Activated gamma-delta T cell treated with Interleukin-2 at 50 U/mL for 16 hours (primary cell): ENCODE data around the gene DMRTA2.
"Not testable (repeated sequence)": the region's sequence is repeated elsewhere in the genome, so short reads cannot be mapped to it uniquely, and the experiment has no call there.

ENCODE experiments used
- DNase-seq: peaks from one replicate; pipeline ENCODE4 v3.0.0-alpha.2; 2020

The DMRTA2 gene

DNA sequence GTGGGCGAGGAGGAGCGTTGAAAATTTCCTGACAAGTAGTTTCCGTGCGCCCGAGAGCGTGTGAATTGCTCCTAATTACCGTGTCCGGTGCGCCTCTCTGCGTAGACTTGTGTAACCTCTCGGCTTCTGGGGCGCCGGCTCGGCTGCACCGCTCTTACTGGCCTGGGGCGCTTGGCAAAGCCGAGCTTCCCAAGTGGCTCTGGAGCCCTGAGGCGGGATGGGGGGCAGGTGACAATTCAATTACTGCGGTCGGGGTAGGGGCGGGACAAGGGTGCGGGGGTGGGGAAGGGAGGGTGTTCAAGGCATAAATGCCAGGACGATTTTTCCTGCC is 392 bp upstream of the DMRTA2 start:
- no peak for DNase-seq

GRCh38 chr1:50422675-50422945 is 633 bp downstream of the DMRTA2 start:
- DNase-seq: no peak

DNA sequence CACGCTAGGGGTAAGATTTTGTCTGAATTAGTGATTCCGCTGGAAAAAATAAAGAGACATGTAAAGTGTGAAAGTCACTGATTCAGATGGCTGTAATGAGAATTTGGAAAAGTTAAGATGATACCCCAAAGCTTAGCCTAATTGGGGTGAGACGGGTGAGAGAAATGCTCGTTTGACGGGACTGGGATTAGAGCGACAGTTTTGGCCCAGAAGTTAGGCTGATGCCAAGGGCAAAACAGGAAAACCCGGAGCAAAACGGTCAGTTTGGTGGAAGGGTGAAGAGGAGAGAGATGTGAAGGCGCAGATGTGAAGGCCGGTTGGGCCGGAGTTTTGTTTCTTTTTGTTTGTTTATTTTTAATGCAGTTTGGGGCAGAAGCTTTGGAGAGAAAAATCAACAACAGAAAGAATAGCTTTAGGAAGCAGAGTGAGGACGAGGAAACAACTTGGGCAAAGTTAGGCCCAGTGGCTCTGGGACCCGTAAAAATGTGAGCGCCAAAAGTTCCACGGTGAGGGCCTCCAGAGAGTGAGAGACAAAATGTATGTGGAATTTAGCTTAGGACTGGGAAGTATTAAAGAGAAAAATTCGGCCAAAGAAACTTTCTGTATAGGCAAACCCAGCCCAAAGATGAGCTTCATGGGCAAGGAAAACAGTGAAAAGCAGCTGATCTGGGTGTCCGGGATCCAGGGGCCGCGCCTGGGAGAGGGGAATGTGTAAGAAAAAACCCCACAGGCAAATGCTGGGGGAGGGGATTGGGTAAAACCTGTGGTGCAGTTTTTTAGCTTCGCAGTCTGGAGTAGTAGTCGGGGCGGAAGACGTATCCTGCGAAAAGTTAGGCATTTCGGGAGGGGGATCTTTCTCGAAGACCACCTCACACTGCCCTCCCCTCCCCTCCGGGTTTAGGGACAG is 1.2 kb downstream of the DMRTA2 start:
- DNase-seq: no peak

DNA sequence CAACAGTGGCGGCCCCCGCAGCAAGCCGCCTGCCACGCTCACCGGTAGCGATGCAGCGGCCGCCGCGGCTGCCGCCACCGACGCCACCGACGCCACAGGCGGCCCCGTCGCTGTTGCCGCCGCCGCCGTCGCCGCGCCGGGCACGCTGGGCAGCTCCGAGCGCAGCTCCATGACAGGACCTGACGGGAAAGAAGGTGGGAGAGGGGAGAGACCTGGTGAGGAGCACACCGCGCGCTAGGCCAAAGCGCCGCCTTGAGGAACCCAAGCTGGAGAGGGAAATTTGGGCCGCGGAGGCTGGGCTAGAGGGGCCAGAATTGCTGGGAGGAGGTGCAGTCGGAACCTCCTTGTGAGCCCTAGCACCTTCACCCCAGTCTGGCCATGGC is 1.9 kb downstream of the DMRTA2 start:
- DNase-seq: no peak

DNA sequence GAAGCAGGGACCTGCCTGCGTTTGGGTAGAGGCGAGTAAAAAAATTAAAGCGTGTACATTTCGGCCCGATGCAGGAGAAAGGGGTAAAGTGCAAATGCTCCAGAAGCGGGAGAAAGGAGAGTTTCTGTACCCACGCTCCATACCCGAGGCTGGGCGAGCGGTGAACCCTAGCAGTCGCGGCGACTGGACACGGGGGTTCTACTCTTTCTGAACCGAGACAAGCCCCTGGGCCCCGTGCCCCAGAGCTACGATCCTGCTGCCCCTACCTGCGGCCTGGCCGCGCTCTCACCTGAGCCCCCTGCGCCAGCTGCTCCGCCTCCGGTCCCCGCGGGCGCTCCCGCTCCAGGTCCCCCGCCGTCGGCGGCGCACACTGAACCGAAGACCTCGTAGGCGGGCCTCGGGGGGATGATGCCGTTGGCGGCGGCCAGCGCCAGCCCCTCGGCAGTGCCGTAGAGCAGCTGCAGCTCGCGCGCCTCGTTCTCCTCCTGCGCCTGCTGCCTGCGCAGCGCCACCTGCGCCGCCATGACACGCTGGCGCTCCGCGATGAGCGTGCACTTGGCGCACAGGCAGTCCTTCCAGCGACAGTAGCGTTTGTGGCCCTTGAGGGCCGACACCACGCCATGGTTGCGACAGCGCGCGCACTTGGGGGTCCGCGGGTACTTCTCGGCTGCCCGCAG is 2.4 kb downstream of the DMRTA2 start:
- no peak for DNase-seq

DNA sequence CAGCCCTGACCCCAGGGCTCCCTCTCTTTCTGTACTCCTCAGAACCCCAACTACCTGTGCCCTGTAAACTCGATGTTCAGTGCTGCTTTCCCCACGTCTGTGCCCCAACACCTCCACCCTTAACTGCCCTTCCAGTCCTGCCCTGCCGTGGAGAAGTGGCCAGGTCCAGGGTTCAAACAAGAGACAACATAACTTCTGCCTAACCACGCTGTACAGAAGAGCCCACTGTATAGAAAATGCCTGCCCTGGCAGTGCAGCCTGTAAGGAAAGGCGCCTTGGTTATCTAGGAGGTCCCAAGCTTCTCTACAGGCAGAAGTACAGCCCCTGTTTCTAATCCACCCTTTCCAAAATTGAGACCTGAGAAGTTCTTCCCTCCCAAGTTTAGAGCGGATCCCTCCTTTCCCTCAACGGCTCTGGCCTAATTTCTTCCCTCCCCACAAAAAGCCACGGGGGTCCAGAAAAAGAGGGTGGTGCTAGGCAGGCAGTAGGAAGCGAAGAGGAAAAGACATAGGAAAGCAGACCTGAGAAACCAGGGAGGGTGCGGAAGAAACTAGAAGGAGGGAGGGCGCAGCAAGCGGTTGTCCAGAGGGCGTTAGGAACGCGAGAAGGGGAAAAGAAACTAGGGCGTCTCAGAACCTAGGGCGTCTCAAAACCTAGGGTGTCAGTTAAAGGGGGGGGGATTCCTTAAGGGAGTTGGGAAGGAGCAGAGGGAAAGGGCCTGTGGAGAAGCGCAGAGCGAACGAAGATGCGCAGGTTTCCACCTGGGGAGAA is 3.2 kb downstream of the DMRTA2 start:
- DNase-seq: no peak

GRCh38 chr1:50419192-50419906 is 3.9 kb downstream of the DMRTA2 start:
- DNase-seq: no peak

- no peak for DNase-seq
These were observed 4.6 kb downstream of the DMRTA2 start for GRCh38 chr1:50418600-50419109.

DNA sequence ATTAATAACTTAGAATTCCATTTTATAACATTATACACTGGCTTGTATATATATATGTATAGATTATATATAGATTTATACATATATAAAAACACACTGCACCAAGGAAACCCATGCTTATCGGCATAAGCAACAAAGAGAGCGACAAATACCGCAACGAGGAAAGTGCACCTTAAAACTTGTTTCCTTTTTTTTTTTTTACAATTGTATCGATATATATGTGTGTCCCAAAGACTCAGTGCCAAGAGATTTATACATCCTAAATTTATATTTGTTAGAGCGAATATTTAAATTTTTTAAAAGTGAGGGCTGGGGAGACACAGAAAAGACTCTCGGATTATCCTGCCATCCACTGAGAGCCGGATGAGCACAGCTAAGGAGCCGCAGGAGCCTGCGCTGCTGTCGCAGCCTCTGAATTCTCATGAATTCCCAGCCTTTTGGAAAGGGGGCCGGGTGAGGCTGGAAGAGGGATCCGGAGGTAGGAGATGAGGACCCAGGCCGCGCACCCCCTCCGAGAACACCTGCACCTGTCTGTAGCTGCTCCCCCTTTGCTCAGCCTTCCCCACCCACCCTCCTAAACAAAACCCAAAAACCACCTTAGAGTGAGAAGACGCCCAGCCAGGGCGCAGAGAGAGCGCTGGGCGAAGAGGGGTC is 5.2 kb downstream of the DMRTA2 start:
- no peak for DNase-seq

DNA sequence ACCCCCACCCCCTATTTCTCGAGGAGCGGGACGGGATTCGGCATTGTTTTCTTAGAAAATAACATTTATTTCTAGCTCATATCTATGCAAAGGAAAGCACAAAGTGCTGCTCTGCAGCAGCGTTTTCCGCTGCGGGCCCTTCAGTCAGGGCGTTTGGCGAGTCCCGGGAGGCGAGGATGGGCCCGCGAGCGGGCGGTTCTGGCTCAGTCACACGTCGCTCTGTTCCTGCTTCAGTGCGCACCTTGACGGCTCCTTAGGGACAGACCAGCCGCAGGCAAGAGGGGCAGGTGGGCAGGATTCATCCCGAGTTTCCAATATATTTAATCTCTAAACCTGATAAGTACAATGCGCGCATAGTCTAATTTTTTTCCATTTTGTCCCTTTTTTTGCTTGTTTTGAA is 5.7 kb downstream of the DMRTA2 start:
- DNase-seq: no peak

DNA sequence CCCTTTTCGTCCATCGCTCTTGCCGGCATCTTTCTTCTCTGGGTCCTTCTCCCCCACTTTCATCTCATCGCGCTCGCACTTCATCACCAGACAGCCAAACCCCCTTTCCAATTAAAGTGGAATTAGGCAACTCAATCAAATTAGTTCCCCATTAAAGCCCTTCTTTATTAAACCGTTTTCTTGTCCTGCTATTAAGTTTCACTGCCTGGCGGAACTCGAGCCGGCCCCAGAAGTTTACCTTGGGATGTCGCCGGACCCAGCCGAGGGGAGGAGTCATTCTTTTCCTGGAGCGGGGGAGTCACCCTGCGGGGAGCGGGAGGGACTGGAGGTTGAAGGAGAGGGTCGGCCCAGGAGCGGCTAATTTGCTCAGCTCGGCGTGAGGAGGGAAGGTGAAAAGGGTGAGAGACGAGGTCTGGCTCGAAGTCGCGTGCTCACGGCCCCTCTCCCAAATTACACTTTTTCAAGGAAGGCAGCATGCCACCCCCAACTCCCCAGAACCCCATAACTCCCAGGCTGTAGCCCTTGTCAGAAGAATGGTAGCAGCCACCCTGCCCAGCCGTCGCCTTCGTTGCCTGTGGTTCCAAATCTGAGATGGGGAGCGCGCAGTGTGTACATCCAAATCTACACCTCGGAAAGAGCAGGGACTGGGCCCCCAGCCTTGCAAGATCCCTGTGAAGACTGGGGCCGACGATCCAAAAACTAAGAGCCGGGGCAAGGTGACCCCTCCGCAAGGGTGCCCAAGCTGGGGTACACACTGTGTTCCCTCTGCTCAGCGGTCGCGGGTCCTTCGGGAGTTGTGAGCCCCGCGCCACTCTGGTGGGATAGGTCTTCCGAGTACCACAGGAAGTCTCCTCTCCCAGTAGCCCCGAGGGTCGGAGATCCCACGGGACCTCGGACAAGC is 6.4 kb downstream of the DMRTA2 start:
- DNase-seq: no peak

DNA sequence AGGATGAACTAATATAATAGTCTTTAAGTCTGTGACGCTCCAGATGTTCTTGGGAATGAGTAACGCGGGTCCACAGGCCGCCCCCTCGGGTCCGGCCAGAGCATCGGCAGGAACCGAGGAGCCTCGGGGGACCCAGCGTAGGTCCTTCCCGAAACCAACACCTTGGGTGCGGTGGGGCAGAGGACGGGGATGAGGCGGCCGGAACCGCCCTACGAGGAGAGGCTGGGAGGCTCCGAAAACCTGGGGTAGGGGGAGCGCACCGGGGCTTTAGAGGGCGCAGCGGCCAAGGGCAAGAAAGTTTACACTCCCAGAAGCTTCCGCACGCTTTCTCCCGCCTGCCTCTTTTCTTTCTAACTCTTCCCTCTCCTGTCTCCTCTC is 7.1 kb downstream of the DMRTA2 start:
- no peak for DNase-seq

DNA sequence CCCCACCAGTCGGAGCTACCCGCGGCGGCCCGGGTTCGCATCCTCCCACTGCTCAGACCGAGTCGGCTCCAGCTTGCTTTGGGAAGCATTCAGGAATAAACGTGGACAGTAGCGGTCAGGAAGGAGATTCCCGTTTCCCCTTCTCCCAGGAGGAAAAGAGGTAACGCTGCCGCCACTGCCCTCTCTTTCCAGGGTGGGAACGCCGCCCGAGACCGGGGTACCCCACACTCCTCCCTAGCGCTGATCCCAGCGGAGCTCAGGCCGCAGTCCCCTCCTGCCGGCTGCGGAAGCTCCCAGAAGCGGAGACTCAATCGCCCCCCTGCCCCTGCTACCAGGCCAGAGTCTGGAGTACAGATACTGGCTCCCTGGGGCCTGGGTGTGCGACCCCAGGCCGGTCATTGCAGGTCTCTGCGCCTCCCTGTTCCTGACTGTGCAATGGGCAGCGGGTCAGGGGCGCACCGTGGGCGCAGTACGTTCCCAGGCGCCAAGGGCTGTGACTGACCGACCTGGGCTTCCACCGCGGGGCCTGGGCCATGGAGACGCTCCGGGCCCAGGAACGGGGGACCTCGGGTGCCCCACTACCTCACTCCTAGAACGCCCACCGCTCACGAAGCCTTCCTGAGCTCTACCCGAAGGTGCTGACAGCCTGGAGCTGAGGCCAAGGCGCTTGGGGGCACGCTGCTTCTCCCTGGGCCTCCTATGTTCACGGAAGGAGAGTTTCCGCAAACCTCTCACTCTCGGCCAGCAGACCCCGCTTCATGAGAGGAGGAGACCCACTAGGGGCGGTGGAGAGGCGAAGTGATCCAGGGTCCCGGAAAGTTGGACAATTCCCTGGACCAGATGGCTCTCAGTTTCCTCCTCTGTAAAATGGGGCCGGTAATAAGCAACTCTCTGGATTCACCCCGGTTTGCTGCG is 7.8 kb downstream of the DMRTA2 start:
- no peak for DNase-seq

DNA sequence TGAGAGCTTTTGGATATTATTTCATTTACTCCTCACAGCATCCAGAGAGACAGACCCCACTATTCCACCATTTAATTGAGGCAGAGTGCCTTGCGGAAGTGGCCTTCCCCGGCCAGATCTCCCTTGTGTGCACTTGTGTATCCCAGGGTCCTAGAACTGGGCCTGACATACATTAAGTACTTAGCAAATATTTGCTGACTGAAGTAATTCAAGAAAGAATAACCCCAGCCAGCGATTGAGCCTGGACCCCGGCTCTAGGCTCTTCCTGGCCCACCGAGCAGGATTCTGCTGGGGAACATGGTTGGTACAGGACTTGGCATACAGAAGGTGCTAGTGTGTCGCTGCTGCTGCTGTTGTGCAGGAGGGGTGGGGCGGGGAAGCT is 8.4 kb downstream of the DMRTA2 start:
- no peak for DNase-seq

DNA sequence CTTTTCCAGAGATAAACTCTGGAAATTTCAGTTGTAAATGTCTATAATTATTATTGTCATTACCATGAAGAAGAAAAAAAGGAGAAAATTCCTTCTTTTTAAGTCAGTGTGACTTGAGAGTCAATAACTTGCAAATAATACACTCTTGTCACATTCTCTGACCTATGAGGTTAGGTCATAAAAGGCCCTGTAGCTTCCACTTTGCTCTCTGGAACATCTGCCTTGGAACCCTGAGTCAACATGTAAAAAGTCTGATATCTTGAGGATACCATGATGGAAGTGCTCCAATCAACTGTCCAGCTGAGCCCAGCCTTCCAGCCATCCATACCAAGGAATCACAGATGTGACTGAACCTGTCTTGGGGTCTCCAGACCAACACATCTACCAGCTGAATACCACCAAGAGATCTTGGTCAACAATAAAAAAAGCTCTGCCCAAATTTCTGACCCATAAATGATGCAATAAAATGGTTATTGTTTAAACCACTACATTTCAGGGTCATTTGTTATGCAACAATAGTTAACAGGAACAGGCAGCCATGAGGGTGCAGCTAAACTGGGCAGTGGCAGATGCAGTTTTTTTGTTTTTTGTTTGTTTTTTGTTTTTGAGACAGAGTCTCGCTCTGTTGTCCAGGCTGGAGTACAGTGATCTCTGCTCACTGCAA is 10.3 kb downstream of the DMRTA2 start:
- DNase-seq: no peak

DNA sequence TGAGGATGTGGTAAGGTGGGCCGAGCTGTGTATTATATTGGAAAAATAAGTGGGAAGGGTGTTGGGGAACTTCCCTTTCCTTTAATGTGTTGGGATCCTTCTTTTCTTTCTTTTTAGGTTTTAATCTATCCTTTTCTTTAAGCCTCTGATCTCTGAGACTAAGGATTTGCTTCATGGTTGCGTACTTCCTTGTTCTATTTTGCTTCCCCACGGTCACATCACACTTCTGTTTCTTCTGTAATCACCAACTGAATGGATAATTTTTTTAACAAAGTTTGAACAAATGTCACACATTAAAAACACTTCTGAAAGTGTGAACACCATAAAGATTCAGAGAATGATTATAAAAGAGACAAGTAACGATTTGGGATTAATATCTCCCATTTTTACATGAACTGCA is 17.4 kb downstream of the DMRTA2 start:
- no peak for DNase-seq

GRCh38 chr1:50393522-50394120 is 29.6 kb downstream of the DMRTA2 start:
- DNase-seq: no peak

DNA sequence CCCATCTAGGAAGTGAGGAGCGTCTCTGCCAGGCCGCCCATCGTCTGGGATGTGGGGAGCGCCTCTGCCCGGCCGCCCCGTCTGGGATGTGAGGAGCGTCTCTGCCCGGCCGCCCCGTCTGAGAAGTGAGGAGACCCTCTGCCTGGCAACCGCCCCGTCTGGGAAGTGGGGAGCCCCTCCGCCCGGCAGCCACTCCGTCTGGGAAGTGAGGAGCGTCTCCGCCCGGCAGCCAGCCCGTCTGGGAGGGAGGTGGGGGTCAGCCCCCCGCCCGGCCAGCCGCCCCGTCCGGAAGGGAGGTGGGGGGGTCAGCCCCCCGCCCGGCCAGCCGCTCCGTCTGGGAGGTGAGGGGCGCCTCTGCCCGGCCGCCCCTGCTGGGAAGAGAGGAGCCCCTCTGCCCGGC is 41.7 kb downstream of the DMRTA2 start:
- DNase-seq: not testable (repeated sequence)

GRCh38 chr1:50378770-50379169 is 44.5 kb downstream of the DMRTA2 start:
- DNase-seq: no peak

DNA sequence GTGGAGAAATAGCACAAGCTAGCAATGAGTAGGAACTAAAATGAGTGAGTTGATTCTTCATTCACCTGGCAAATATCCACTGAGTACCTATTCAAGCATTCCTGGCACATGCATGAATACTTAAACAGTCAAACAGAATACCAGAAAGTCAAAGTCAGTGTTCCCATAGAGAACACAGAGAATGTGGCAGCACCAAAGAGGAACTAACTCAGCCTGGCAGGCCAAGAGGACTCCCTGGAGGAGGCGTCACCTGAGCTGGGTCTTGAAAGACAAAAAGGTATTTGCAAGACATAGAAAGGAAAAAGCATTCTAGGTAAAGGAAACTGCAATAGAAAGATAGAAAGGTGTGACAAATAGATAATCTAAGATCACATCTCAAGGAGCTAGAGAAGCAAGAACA is 49.7 kb downstream of the DMRTA2 start:
- no peak for DNase-seq
